HEK293 (cell line): ENCODE measurements around the gene CCDC85B.

Experiments used
- CTCF ChIA-PET: fragments of 350-600 bp; formaldehyde crosslinking; extraction: SDS; loops from one replicate; lab custom pipeline; 2021; ENCODE audit warnings: antibody characterized with exemption; lab: Yijun Ruan, JAX
- POLR2A ChIA-PET: fragments of 300-600 bp; formaldehyde crosslinking; extraction: SDS; loops from one replicate; lab custom pipeline; 2020; ENCODE audit warnings: antibody characterized with exemption, inconsistent platforms; lab: Yijun Ruan, JAX
- H3K27ac ChIP-seq: fragments of 200-500 bp; sonication (Bioruptor generic); 2 replicates; pipeline ENCODE4 v1.5.1; 2014; ENCODE audit warnings: low read depth, low read length, control low read depth, inconsistent platforms; ENCODE audit errors: extremely low read depth
- H3K36me3 ChIP-seq, 2 experiments: fragments of 200-500 bp in 1 of 2; sonication (Bioruptor generic) in 1 of 2; 1 replicate in 1 of 2; 2 replicates in 1 of 2; pipeline ENCODE4 v1.5.1; 2014 to 2017; ENCODE audit warnings: inconsistent platforms in 2 of 2, low read length in 2 of 2; ENCODE audit not compliant: control insufficient read depth in 2 of 2, insufficient read depth in 1 of 2
- H3K4me1 ChIP-seq: fragments of 200-500 bp; sonication (Bioruptor generic); 2 replicates; pipeline ENCODE4 v1.5.1; 2014; ENCODE audit warnings: mild to moderate bottlenecking, low read length, inconsistent platforms; ENCODE audit not compliant: control insufficient read depth, insufficient read depth
- H3K4me3 ChIP-seq: 2 replicates; pipeline ENCODE4 v1.5.1; 2011; ENCODE audit warnings: low read depth, mild to moderate bottlenecking, control low read depth, low read length, moderate library complexity
- H3K9me3 ChIP-seq: fragments of 200-500 bp; sonication (Bioruptor generic); 2 replicates; pipeline ENCODE4 v1.5.1; 2014; ENCODE audit warnings: low read depth, low read length, inconsistent platforms; ENCODE audit not compliant: control insufficient read depth, insufficient read depth
- CTCF ChIP-seq: fragments of 450-650 bp; formaldehyde crosslinking; IDR thresholded peaks from 2 replicates; pipeline ENCODE4 v1.5.1; 2016; ENCODE audit warnings: missing biosample characterization, missing genetic modification characterization
- EGR2 ChIP-seq: fragments of 450-650 bp; formaldehyde crosslinking; IDR thresholded peaks from 2 replicates; pipeline ENCODE4 v1.5.1; 2016; ENCODE audit warnings: low read depth, missing biosample characterization, missing genetic modification characterization
- GLIS1 ChIP-seq: fragments of 450-650 bp; formaldehyde crosslinking; IDR thresholded peaks from 2 replicates; pipeline ENCODE4 v1.5.1; 2016; ENCODE audit warnings: missing biosample characterization, missing genetic modification characterization
- KLF16 ChIP-seq: fragments of 450-650 bp; formaldehyde crosslinking; IDR thresholded peaks from 2 replicates; pipeline ENCODE4 v1.5.1; 2017; ENCODE audit warnings: missing biosample characterization, missing genetic modification characterization
- KLF8 ChIP-seq: fragments of 450-650 bp; formaldehyde crosslinking; IDR thresholded peaks from 2 replicates; pipeline ENCODE4 v1.5.1; 2016; ENCODE audit warnings: missing biosample characterization, missing genetic modification characterization
- REPIN1 ChIP-seq: fragments of 450-650 bp; formaldehyde crosslinking; IDR thresholded peaks from 2 replicates; pipeline ENCODE4 v1.5.1; 2017; ENCODE audit warnings: missing biosample characterization, missing genetic modification characterization, low read depth
- SP2 ChIP-seq: fragments of 450-650 bp; formaldehyde crosslinking; IDR thresholded peaks from 2 replicates; pipeline ENCODE4 v1.5.1; 2016; ENCODE audit warnings: missing biosample characterization, missing genetic modification characterization
- SP3 ChIP-seq: fragments of 450-650 bp; formaldehyde crosslinking; IDR thresholded peaks from 2 replicates; pipeline ENCODE4 v1.5.1; 2016; ENCODE audit warnings: missing biosample characterization, missing genetic modification characterization
- WT1 ChIP-seq: fragments of 450-650 bp; formaldehyde crosslinking; IDR thresholded peaks from 2 replicates; pipeline ENCODE4 v1.5.1; 2016; ENCODE audit warnings: missing biosample characterization, missing genetic modification characterization
- ZBTB20 ChIP-seq: fragments of 450-650 bp; formaldehyde crosslinking; IDR thresholded peaks from 2 replicates; pipeline ENCODE4 v1.5.1; 2016; ENCODE audit warnings: missing biosample characterization, missing genetic modification characterization
- ZEB2 ChIP-seq: fragments of 450-650 bp; formaldehyde crosslinking; IDR thresholded peaks from 2 replicates; pipeline ENCODE4 v1.5.1; 2016; ENCODE audit warnings: missing biosample characterization, missing genetic modification characterization
- ZFP41 ChIP-seq: fragments of 450-650 bp; formaldehyde crosslinking; IDR thresholded peaks from 2 replicates; pipeline ENCODE4 v1.5.1; 2016; ENCODE audit warnings: missing biosample characterization, missing genetic modification characterization, borderline replicate concordance
- ZNF133 ChIP-seq: fragments of 450-650 bp; formaldehyde crosslinking; IDR thresholded peaks from 2 replicates; pipeline ENCODE4 v1.5.1; 2016; ENCODE audit warnings: missing biosample characterization, missing genetic modification characterization
- ZNF2 ChIP-seq: fragments of 450-650 bp; formaldehyde crosslinking; IDR thresholded peaks from 2 replicates; pipeline ENCODE4 v1.5.1; 2016; ENCODE audit warnings: missing biosample characterization, missing genetic modification characterization
- ZNF335 ChIP-seq: fragments of 450-650 bp; formaldehyde crosslinking; conservative IDR thresholded peaks from 2 replicates; pipeline ENCODE4 v1.5.1; 2016; ENCODE audit warnings: missing biosample characterization, missing genetic modification characterization
- ZNF404 ChIP-seq: fragments of 450-650 bp; formaldehyde crosslinking; IDR thresholded peaks from 2 replicates; pipeline ENCODE4 v1.5.1; 2017; ENCODE audit warnings: missing biosample characterization, missing genetic modification characterization
- ZNF501 ChIP-seq: fragments of 450-650 bp; formaldehyde crosslinking; IDR thresholded peaks from 2 replicates; pipeline ENCODE4 v1.5.1; 2016; ENCODE audit warnings: missing biosample characterization, missing genetic modification characterization
- ZNF600 ChIP-seq: fragments of 450-650 bp; formaldehyde crosslinking; IDR thresholded peaks from 2 replicates; pipeline ENCODE4 v1.5.1; 2016; ENCODE audit warnings: missing biosample characterization, missing genetic modification characterization
- ZNF626 ChIP-seq: fragments of 450-650 bp; sonication (Bioruptor Pico); formaldehyde crosslinking; IDR thresholded peaks from 2 replicates; pipeline ENCODE4 v1.5.1; 2018; ENCODE audit warnings: missing biosample characterization, missing genetic modification characterization, inconsistent platforms
- ZNF664 ChIP-seq: fragments of 450-650 bp; formaldehyde crosslinking; IDR thresholded peaks from 2 replicates; pipeline ENCODE4 v1.5.1; 2016; ENCODE audit warnings: missing biosample characterization, missing genetic modification characterization
- ZNF677 ChIP-seq: fragments of 450-650 bp; IDR thresholded peaks from 2 replicates; pipeline ENCODE4 v1.5.0; 2018; ENCODE audit warnings: missing biosample characterization, mild to moderate bottlenecking, missing genetic modification characterization, moderate library complexity
- ZNF747 ChIP-seq: fragments of 450-650 bp; formaldehyde crosslinking; IDR thresholded peaks from 2 replicates; pipeline ENCODE4 v1.5.1; 2016; ENCODE audit warnings: missing biosample characterization, missing genetic modification characterization
- ZNF777 ChIP-seq: fragments of 450-650 bp; formaldehyde crosslinking; IDR thresholded peaks from 2 replicates; pipeline ENCODE4 v1.5.1; 2017; ENCODE audit warnings: missing biosample characterization, missing genetic modification characterization, borderline replicate concordance
- ZXDB ChIP-seq: fragments of 450-650 bp; formaldehyde crosslinking; IDR thresholded peaks from 2 replicates; pipeline ENCODE4 v1.5.1; 2016; ENCODE audit warnings: missing biosample characterization, missing genetic modification characterization
- TF ChIP-seq, protein P1 (sequence below): fragments of 450-650 bp; formaldehyde crosslinking; IDR thresholded peaks from 2 replicates; pipeline ENCODE4 v1.5.1; 2016; ENCODE audit warnings: missing biosample characterization, missing genetic modification characterization
- TF ChIP-seq, protein P2 (sequence below): fragments of 450-650 bp; formaldehyde crosslinking; IDR thresholded peaks from 2 replicates; pipeline ENCODE4 v1.5.1; 2017; ENCODE audit warnings: missing biosample characterization, missing genetic modification characterization
- TF ChIP-seq, protein P3 (sequence below): fragments of 450-650 bp; formaldehyde crosslinking; IDR thresholded peaks from 2 replicates; pipeline ENCODE4 v1.5.1; 2016; ENCODE audit warnings: missing biosample characterization, missing genetic modification characterization

CCDC85B gene

DNA sequence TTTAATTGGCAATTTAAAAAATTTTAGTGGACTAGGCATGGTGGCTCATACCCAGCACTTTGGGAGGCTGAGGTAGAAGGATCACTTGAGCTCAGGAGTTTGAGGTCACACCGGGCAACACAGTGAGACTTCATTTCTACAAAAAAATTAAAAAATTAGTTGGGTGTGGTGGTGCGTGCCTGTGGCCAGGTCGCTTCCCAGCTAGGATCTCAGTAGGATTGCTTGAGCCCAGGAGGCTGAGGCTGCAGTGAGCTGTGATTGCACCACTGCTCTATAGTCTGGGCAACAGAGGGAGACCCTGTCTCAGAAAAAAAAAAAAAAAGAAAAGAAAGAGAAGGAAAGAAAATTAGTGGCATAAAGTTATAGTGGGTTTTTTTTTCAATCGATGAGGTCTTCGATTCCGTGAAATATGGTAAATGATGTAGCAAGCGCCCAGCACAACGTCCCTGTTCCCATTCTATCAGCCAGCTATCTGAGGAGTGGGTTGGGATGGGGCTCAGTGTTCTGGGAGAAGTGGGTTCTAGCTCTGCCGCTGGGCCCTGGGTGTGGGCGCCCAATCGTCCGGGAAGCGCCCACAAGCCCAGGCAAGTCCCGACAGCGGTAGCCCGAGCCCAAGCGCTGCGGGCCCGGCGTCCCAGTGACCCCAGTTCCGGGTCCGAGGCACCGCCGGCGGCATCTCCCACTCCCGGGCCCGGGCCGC lies 8.3 kb downstream of the CCDC85B start (continued):
- TF ChIP-seq ZNF747 (tag by site-specific recombination) = no peak
- no peak; the same call in 1 of the 2 replicates for TF ChIP-seq ZBTB20

DNA sequence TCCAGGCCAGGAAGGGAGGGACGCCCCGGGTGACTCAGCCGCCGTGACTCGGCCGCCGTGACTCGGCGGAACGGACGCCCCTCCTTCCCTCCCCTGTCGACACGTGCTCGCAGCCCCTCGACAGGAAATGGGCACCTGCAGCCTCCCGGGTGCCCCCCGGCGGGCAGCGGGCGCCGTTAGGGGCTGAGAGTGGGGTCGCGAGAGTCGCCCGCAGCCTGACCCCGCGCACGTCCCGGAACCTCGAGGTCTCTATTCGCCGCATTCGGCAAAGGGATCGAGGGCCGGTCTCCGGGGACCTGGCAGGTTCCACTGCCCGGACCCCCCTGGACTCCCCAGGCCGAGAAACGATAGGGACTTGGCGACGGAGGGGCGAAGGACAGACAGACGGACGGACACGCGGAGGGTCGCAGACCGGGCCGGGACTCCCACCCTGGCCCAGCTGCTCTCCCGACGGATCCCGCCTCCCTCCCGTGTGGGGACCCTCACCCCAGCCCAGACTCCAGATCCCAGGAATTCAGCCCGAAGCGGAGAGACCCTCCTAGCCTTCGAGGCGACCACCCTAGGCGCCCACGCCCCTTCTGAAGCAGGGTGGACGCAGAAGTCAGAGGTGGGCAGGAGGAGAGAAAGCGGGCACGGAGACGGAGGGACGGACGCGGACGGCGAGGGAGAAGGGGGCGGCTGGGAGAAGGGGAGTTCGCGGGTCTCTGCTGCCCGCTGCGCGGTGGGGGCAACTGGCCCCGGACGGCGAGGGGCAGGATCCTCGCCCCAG lies 9.1 kb downstream of the CCDC85B start:
- ChIA-PET POLR2A (interaction anchor here (0.7 to 4.9 kb wide), 3 partner anchors 10 to 788 kb away, joined by 3 to 74 read pairs (median 7); partner anchors contain the start of genes CCDC85B, FIBP and TM7SF2), CTCF (interaction anchor here (1.7 to 3.5 kb wide), 3 partner anchors 11 to 15 kb away, joined by 7 to 36 read pairs (median 18); partner anchors contain the start of genes CCDC85B and FIBP)
- Histone ChIP-seq H3K4me3 (peak overlapping the region; percentile 62), H3K9me3 (no peaks in the 10 kb centered on the region), H3K4me1 (no peaks in the 10 kb centered on the region), H3K27ac (peak overlapping the region; percentile 25; the same call in 1 of the 2 replicates), H3K36me3 (peaks cover 0 to 3% of the 10 kb centered on the region in 2 experiments; a peak in 1 of 3 replicates)
- TF ChIP-seq ZNF404 (no peak), ZNF2 (tag by site-specific recombination) (0 out of 2 replicates have a peak, but pooled peaks have one; percentile 25), ZNF133 (tag by site-specific recombination) (no peak), KLF8 (peak; percentile 27; the same call in 1 of the 2 replicates), ZNF664 (tag by site-specific recombination) (no peak), GLIS1 (peak; percentile 52), ZNF677 (no peak), ZFP41 (tag by site-specific recombination) (no peak), KLF16 (peak; percentile 27; the same call in 1 of the 2 replicates), ZXDB (tag by site-specific recombination) (peak; percentile 29; the same call in 1 of the 2 replicates), ZNF600 (peak; percentile 59), SP3 (peak; percentile 46; the same call in 1 of the 2 replicates), REPIN1 (tag by site-specific recombination) (peak; percentile 26; the same call in 1 of the 2 replicates), ZEB2 (tag by site-specific recombination) (peak; percentile 85), ZNF335 (tag by site-specific recombination) (peak; percentile 65), WT1 (tag by site-specific recombination) (peak; percentile 62), EGR2 (tag by site-specific recombination) (0 out of 2 replicates have a peak, but pooled peaks have one; percentile 13), SP2 (tag by site-specific recombination) (peak; percentile 57), ZNF501 (tag by site-specific recombination) (peak; percentile 53; the same call in 1 of the 2 replicates), CTCF (tag by site-specific recombination) (0 out of 2 replicates have a peak, but pooled peaks have one; percentile 45), ZNF777 (tag by site-specific recombination) (peak; percentile 25; the same call in 1 of the 2 replicates), ZNF626 (tag by site-specific recombination) (no peak), ZBTB20 (peak; percentile 93; the same call in 1 of the 2 replicates)
- TF ChIP-seq, protein P1, sequence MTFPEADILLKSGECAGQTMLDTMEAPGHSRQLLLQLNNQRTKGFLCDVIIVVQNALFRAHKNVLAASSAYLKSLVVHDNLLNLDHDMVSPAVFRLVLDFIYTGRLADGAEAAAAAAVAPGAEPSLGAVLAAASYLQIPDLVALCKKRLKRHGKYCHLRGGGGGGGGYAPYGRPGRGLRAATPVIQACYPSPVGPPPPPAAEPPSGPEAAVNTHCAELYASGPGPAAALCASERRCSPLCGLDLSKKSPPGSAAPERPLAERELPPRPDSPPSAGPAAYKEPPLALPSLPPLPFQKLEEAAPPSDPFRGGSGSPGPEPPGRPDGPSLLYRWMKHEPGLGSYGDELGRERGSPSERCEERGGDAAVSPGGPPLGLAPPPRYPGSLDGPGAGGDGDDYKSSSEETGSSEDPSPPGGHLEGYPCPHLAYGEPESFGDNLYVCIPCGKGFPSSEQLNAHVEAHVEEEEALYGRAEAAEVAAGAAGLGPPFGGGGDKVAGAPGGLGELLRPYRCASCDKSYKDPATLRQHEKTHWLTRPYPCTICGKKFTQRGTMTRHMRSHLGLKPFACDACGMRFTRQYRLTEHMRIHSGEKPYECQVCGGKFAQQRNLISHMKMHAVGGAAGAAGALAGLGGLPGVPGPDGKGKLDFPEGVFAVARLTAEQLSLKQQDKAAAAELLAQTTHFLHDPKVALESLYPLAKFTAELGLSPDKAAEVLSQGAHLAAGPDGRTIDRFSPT = peak; percentile 95
- TF ChIP-seq, protein P2, sequence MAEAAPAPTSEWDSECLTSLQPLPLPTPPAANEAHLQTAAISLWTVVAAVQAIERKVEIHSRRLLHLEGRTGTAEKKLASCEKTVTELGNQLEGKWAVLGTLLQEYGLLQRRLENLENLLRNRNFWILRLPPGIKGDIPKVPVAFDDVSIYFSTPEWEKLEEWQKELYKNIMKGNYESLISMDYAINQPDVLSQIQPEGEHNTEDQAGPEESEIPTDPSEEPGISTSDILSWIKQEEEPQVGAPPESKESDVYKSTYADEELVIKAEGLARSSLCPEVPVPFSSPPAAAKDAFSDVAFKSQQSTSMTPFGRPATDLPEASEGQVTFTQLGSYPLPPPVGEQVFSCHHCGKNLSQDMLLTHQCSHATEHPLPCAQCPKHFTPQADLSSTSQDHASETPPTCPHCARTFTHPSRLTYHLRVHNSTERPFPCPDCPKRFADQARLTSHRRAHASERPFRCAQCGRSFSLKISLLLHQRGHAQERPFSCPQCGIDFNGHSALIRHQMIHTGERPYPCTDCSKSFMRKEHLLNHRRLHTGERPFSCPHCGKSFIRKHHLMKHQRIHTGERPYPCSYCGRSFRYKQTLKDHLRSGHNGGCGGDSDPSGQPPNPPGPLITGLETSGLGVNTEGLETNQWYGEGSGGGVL (tag by site-specific recombination) = peak; percentile 67; the same call in 1 of the 2 replicates
- TF ChIP-seq, protein P3, sequence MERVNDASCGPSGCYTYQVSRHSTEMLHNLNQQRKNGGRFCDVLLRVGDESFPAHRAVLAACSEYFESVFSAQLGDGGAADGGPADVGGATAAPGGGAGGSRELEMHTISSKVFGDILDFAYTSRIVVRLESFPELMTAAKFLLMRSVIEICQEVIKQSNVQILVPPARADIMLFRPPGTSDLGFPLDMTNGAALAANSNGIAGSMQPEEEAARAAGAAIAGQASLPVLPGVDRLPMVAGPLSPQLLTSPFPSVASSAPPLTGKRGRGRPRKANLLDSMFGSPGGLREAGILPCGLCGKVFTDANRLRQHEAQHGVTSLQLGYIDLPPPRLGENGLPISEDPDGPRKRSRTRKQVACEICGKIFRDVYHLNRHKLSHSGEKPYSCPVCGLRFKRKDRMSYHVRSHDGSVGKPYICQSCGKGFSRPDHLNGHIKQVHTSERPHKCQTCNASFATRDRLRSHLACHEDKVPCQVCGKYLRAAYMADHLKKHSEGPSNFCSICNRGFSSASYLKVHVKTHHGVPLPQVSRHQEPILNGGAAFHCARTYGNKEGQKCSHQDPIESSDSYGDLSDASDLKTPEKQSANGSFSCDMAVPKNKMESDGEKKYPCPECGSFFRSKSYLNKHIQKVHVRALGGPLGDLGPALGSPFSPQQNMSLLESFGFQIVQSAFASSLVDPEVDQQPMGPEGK = peak; percentile 44; the same call in 1 of the 2 replicates
